Ramos (cell line): ENCODE data around the gene SF3B3.

ENCODE experiments used
- in situ Hi-C: fragments of 300-500 bp; cut with MboI; formaldehyde crosslinking; loops from one replicate; pipeline ENCODE4 v1.14.3; 2022; ENCODE audit warnings: low sequenced_read_pairs; ENCODE audit not compliant: unreplicated experiment

Gene SF3B3

GRCh38 chr16:70523743-70524398 lies at the start of gene SF3B3:
Gene SF3B3, plus strand, starts transcription at chr16:70523816. Its CDS starts 2,841 bp downstream, at chr16:70526657.
- in situ Hi-C loops: no loop called here

GRCh38 chr16:70474320-70475053 lies 49.1 kb upstream of the SF3B3 start:
- in situ Hi-C loops: no loop called here

- in situ Hi-C loops: no loop called here
Observed at GRCh38 chr16:70475054-70475871, 48.4 kb upstream of the SF3B3 start.

GRCh38 chr16:70476272-70477020 lies 47.2 kb upstream of the SF3B3 start:
- in situ Hi-C loops: no loop called here

GRCh38 chr16:70478169-70478568 lies 45.4 kb upstream of the SF3B3 start:
- in situ Hi-C loops: no loop called here

GRCh38 chr16:70478912-70479341 lies 44.7 kb upstream of the SF3B3 start:
- in situ Hi-C loops: no loop called here

GRCh38 chr16:70480127-70481105 lies 43.2 kb upstream of the SF3B3 start:
- in situ Hi-C loops: no loop called here

GRCh38 chr16:70481929-70482536 lies 41.6 kb upstream of the SF3B3 start:
- in situ Hi-C loops: no loop called here

- in situ Hi-C loops: no loop called here
Observed at GRCh38 chr16:70482624-70483023, 41.0 kb upstream of the SF3B3 start.

- in situ Hi-C loops: no loop called here
Observed at GRCh38 chr16:70483426-70483825, 40.2 kb upstream of the SF3B3 start.

- in situ Hi-C loops: no loop called here
Observed at GRCh38 chr16:70484867-70485266, 38.7 kb upstream of the SF3B3 start.

GRCh38 chr16:70490261-70490660 lies 33.4 kb upstream of the SF3B3 start:
- in situ Hi-C loops: no loop called here

- in situ Hi-C loops: no loop called here
Observed at GRCh38 chr16:70493802-70494201, 29.8 kb upstream of the SF3B3 start.

GRCh38 chr16:70494202-70494770 lies 29.3 kb upstream of the SF3B3 start:
- in situ Hi-C loops: no loop called here

GRCh38 chr16:70494777-70495176 lies 28.8 kb upstream of the SF3B3 start:
- in situ Hi-C loops: no loop called here

GRCh38 chr16:70495425-70496182 lies 28.0 kb upstream of the SF3B3 start:
- in situ Hi-C loops: no loop called here

GRCh38 chr16:70496513-70496912 lies 27.1 kb upstream of the SF3B3 start:
- in situ Hi-C loops: no loop called here

- in situ Hi-C loops: no loop called here
Observed at GRCh38 chr16:70508752-70509151, 14.9 kb upstream of the SF3B3 start.
